HepG2 (cell line): ENCODE data around the gene GIPC3. TPM values are rescaled to one million over a fixed set of nuclear protein-coding genes. Genes with fewer than 3 reads are reported as not detected.
A peak's percentile ranks its signal among the peaks of the same experiment; 100 is the strongest.

Source experiments
- CENPT ChIP-seq: sonication (generic); formaldehyde crosslinking; IDR thresholded peaks from 2 replicates; pipeline ENCODE4 v1.8.0; 2022; ENCODE audit warnings: low read depth, mild to moderate bottlenecking, moderate library complexity, missing genetic modification reagents
- FOXP4 ChIP-seq: sonication (generic); formaldehyde crosslinking; IDR thresholded peaks from 2 replicates; pipeline ENCODE4 v1.4.0; 2020; ENCODE audit warnings: missing genetic modification reagents
- GATAD1 ChIP-seq: IDR thresholded peaks from 2 replicates; pipeline ENCODE4 v1.6.1; 2016; ENCODE audit warnings: missing genetic modification reagents, missing compliant biosample characterization
- HNF4G ChIP-seq, 2 experiments: sonication (generic) in 1 of 2; formaldehyde crosslinking in 1 of 2; IDR thresholded peaks; 2 replicates each; pipeline versions ENCODE4 v1.4.0 to v1.6.1; 2011 to 2020; ENCODE audit warnings: borderline replicate concordance in 2 of 2, low read depth in 2 of 2, mild to moderate bottlenecking in 2 of 2, low read length in 1 of 2, missing genetic modification reagents in 1 of 2, moderate library complexity in 1 of 2
- KDM3A ChIP-seq: IDR thresholded peaks from 2 replicates; pipeline ENCODE4 v1.6.1; 2018; ENCODE audit warnings: low read depth, missing compliant biosample characterization
- MAFK ChIP-seq, 2 experiments: IDR thresholded peaks in 1 of 2; conservative IDR thresholded peaks in 1 of 2; 2 replicates each; pipeline ENCODE4 v1.6.1; 2011; ENCODE audit warnings: improper control_type of control experiment in 2 of 2, low read length in 2 of 2
- MLLT10 ChIP-seq: sonication (generic); formaldehyde crosslinking; IDR thresholded peaks from 2 replicates; pipeline ENCODE4 v1.4.0; 2020; ENCODE audit warnings: missing genetic modification reagents
- MYPOP ChIP-seq: sonication (generic); formaldehyde crosslinking; IDR thresholded peaks from 2 replicates; pipeline ENCODE4 v1.8.1; 2023; ENCODE audit warnings: mild to moderate bottlenecking, moderate library complexity, missing genetic modification reagents
- MZF1 ChIP-seq: sonication (generic); formaldehyde crosslinking; IDR thresholded peaks from 2 replicates; pipeline ENCODE4 v1.8.1; 2023; ENCODE audit warnings: mild to moderate bottlenecking, missing genetic modification reagents, borderline replicate concordance
- NR2C2 ChIP-seq: sonication (generic); formaldehyde crosslinking; IDR thresholded peaks from 2 replicates; pipeline ENCODE4 v1.4.0; 2020; ENCODE audit warnings: missing genetic modification reagents, mild to moderate bottlenecking, moderate library complexity, borderline replicate concordance
- PHF21A ChIP-seq: sonication (generic); formaldehyde crosslinking; IDR thresholded peaks from 2 replicates; pipeline ENCODE4 v1.5.0; 2020; ENCODE audit warnings: mild to moderate bottlenecking, missing genetic modification reagents
- SALL2 ChIP-seq: sonication (generic); formaldehyde crosslinking; IDR thresholded peaks from 2 replicates; pipeline ENCODE4 v1.8.1; 2023; ENCODE audit warnings: mild to moderate bottlenecking, missing genetic modification reagents, inconsistent platforms
- SKI ChIP-seq: fragments of 450-650 bp; IDR thresholded peaks from one replicate; pipeline ENCODE4 v1.6.1; 2018; ENCODE audit warnings: mild to moderate bottlenecking; ENCODE audit not compliant: partially characterized antibody
- TAF1 ChIP-seq: sonication (generic); formaldehyde crosslinking; IDR thresholded peaks from 2 replicates; pipeline ENCODE4 v1.4.0; 2020; ENCODE audit warnings: missing genetic modification reagents
- TAF15 ChIP-seq: fragments of 200-400 bp; formaldehyde crosslinking; IDR thresholded peaks from one replicate; pipeline ENCODE4 v1.6.1; 2018; ENCODE audit warnings: mild to moderate bottlenecking, low read depth, low read length; ENCODE audit not compliant: poor library complexity, severe bottlenecking
- TERF1 ChIP-seq: sonication (generic); formaldehyde crosslinking; IDR thresholded peaks from 2 replicates; pipeline ENCODE4 v1.8.0; 2022; ENCODE audit warnings: mild to moderate bottlenecking, missing genetic modification reagents, moderate library complexity
- UBTF ChIP-seq: sonication (generic); formaldehyde crosslinking; IDR thresholded peaks from 2 replicates; pipeline ENCODE4 v1.4.0; 2020; ENCODE audit warnings: mild to moderate bottlenecking, missing genetic modification reagents
- YY1 ChIP-seq: IDR thresholded peaks from 2 replicates; pipeline ENCODE4 v1.6.1; 2011; ENCODE audit warnings: low read length, low read depth, moderate library complexity, mild to moderate bottlenecking; ENCODE audit not compliant: insufficient read depth, insufficient replicate concordance
- ZNF124 ChIP-seq: sonication (generic); formaldehyde crosslinking; IDR thresholded peaks from 2 replicates; pipeline ENCODE4 v1.4.0; 2020; ENCODE audit warnings: missing genetic modification reagents
- ZNF777 ChIP-seq: sonication (generic); formaldehyde crosslinking; IDR thresholded peaks from 2 replicates; pipeline ENCODE4 v1.4.0; 2020; ENCODE audit warnings: missing genetic modification reagents
- ZSCAN29 ChIP-seq: sonication (generic); formaldehyde crosslinking; conservative IDR thresholded peaks from 2 replicates; pipeline ENCODE4 v1.4.0; 2020; ENCODE audit warnings: mild to moderate bottlenecking, missing genetic modification reagents
- polyA plus RNA-seq, 8 experiments: library from polyadenylated mRNA; depleted of rRNA in 3 of 8; stranded (reverse) in 7 of 8; unstranded in 1 of 8; fragments of >200 nt; fragmentation: Illumina TruSeq in 4 of 8; extraction: Trizol in 4 of 8; gene quantifications; 2 replicates each; pipeline versions ENCODE4 v1.2.1 to v1.2.3, GENCODE V29; 2011 to 2016; ENCODE audit warnings: low read depth in 4 of 8, missing spikeins in 1 of 8, mixed read lengths in 1 of 8; ENCODE audit not compliant: insufficient read depth in 1 of 8
- total RNA-seq, 5 experiments: library from RNA; depleted of rRNA; stranded (reverse); fragments of >200 nt; fragmentation: Illumina TruSeq; extraction: Trizol; gene quantifications; 2 replicates each; pipeline ENCODE4 v1.2.3, GENCODE V29; 2016; ENCODE audit warnings: low read depth in 1 of 5

Gene GIPC3
- total and polyA plus RNA-seq, 2 of the 13 experiments (the other 11 are each of a cell fraction or from before 2014, with no cell fraction given): 0.05 TPM; not detected in 1

- TF ChIP-seq CENPT (CRISPR knock-in tag) (no peak), SALL2 (no peak), MYPOP (CRISPR knock-in tag) (no peak), MAFK (conservative IDR thresholded peaks at IDR 0.05 in 1 of 2, IDR thresholded peaks at IDR 0.05 in 1 of 2; ENCODE audit: low read length in 2 of 2) (no peak), NR2C2 (CRISPR knock-in tag) (no peak), MLLT10 (no peak), SKI (no peak), TERF1 (no peak), MZF1 (CRISPR knock-in tag) (no peak), TAF1 (CRISPR knock-in tag) (0 out of 2 replicates have a peak, but pooled peaks have one; percentile 18), ZSCAN29 (CRISPR knock-in tag) (no peak), UBTF (CRISPR knock-in tag) (no peak), KDM3A (CRISPR knock-in tag) (no peak), HNF4G (IDR thresholded peaks at IDR 0.05; ENCODE audit: borderline replicate concordance, low read depth, low read length) (no peak; the same call in 1 of the 2 replicates), HNF4G (CRISPR knock-in tag; IDR thresholded peaks at IDR 0.05; ENCODE audit: borderline replicate concordance, low read depth) (no peak), ZNF777 (CRISPR knock-in tag) (no peak), GATAD1 (CRISPR knock-in tag) (peak; percentile 51; the same call in 1 of the 2 replicates), ZNF124 (CRISPR knock-in tag) (no peak), YY1 (no peak), PHF21A (peak; percentile 33; the same call in 1 of the 2 replicates), TAF15 (no peak), FOXP4 (CRISPR knock-in tag) (no peak; the same call in 1 of the 2 replicates)
Measured at GRCh38 chr19:3572132-3572854, 13.0 kb upstream of the GIPC3 start (continued).
